ENCODE data around the gene VPREB3. TPM values are rescaled to one million over a fixed set of nuclear protein-coding genes. Genes with fewer than 3 reads are reported as not detected.
A peak's percentile ranks its signal among the peaks of the same experiment; 100 is the strongest.

Gene VPREB3
- polyA plus RNA-seq, 1 donor (not counting 4 experiments of a cell fraction or from before 2014, with no cell fraction given): not detected

- H2AFZ ChIP-seq (ENCODE audit: control insufficient read depth, low read length): no peak overlapping the region
- TF ChIP-seq, protein P1, sequence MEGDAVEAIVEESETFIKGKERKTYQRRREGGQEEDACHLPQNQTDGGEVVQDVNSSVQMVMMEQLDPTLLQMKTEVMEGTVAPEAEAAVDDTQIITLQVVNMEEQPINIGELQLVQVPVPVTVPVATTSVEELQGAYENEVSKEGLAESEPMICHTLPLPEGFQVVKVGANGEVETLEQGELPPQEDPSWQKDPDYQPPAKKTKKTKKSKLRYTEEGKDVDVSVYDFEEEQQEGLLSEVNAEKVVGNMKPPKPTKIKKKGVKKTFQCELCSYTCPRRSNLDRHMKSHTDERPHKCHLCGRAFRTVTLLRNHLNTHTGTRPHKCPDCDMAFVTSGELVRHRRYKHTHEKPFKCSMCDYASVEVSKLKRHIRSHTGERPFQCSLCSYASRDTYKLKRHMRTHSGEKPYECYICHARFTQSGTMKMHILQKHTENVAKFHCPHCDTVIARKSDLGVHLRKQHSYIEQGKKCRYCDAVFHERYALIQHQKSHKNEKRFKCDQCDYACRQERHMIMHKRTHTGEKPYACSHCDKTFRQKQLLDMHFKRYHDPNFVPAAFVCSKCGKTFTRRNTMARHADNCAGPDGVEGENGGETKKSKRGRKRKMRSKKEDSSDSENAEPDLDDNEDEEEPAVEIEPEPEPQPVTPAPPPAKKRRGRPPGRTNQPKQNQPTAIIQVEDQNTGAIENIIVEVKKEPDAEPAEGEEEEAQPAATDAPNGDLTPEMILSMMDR (optimal IDR thresholded peaks at IDR 0.05 in 1 of 3, IDR thresholded peaks at IDR 0.05 in 1 of 3, conservative IDR thresholded peaks at IDR 0.05 in 1 of 3; ENCODE audit: extremely low read depth in 1 of 3, insufficient read depth in 2 of 3, low read length in 3 of 3): no peak
- no peak for TF ChIP-seq EZH2 (IDR thresholded peaks at IDR 0.05; ENCODE audit: low read length)
- H3K79me2 ChIP-seq (ENCODE audit: control insufficient read depth, insufficient read depth, low read length): no peaks in the 10 kb centered on the region
- no peak overlapping the region for H3K4me3 ChIP-seq (ENCODE audit: control insufficient read depth in 2 of 3, extremely low read depth in 1 of 3, insufficient read depth in 2 of 3, low read depth in 1 of 3, low read length in 3 of 3)
- no peaks in the 10 kb centered on the region for H3K9me1 ChIP-seq (ENCODE audit: control insufficient read depth, extremely low read depth, insufficient read depth, low read length)
- H3K9me3 ChIP-seq (ENCODE audit: control insufficient read depth, low read depth, low read length): no peaks in the 10 kb centered on the region
- no peaks in the 10 kb centered on the region for H3K36me3 ChIP-seq (ENCODE audit: control insufficient read depth in 2 of 2, extremely low read depth in 1 of 2, insufficient read depth in 2 of 2, low read length in 2 of 2)
- peaks cover 22% of the 10 kb centered on the region for H3K4me1 ChIP-seq (ENCODE audit: control insufficient read depth, extremely low read depth, insufficient read depth, low read length)
- FAIRE-seq (no peak), DNase-seq (ENCODE audit: low read depth, low spot score) (no peak)
- H3K4me2 ChIP-seq (ENCODE audit: control insufficient read depth, extremely low read depth, insufficient read depth, low read depth, low read length): peak overlapping the region; percentile 37
- dilution Hi-C loops (cut with MboI; ENCODE audit: extremely low pct_ligation_motif_present, low sequenced_read_pairs): no loop called here
- no peak overlapping the region for H3K9ac ChIP-seq (ENCODE audit: control insufficient read depth, extremely low read depth, insufficient read depth, low read length)
- H3K27ac ChIP-seq (ENCODE audit: control insufficient read depth, insufficient read depth, low read length): no peak overlapping the region
- H3K27me3 ChIP-seq (ENCODE audit: control insufficient read depth, extremely low read depth, insufficient read depth, low read length): no peaks in the 10 kb centered on the region
- no peaks in the 10 kb centered on the region for H4K20me1 ChIP-seq (ENCODE audit: control insufficient read depth, extremely low read depth, insufficient read depth, low read length)
Measured at GRCh38 chr22:23782252-23782651, 28.0 kb upstream of the VPREB3 start.

GRCh38 chr22:23781511-23782183 lies 27.4 kb upstream of the VPREB3 start:
- Histone ChIP-seq H3K4me1 (ENCODE audit: control insufficient read depth, extremely low read depth, insufficient read depth, low read length) (peaks cover 21% of the 10 kb centered on the region), H3K27ac (ENCODE audit: control insufficient read depth, insufficient read depth, low read length) (peak overlapping the region; percentile 6), H3K4me3 (ENCODE audit: control insufficient read depth in 2 of 3, extremely low read depth in 1 of 3, insufficient read depth in 2 of 3, low read depth in 1 of 3, low read length in 3 of 3) (peak overlapping the region in 1 of 3 experiments; percentile 5), H3K27me3 (ENCODE audit: control insufficient read depth, extremely low read depth, insufficient read depth, low read length) (no peaks in the 10 kb centered on the region), H3K9ac (ENCODE audit: control insufficient read depth, extremely low read depth, insufficient read depth, low read length) (no peak overlapping the region), H3K9me1 (ENCODE audit: control insufficient read depth, extremely low read depth, insufficient read depth, low read length) (no peaks in the 10 kb centered on the region), H3K79me2 (ENCODE audit: control insufficient read depth, insufficient read depth, low read length) (no peaks in the 10 kb centered on the region), H3K9me3 (ENCODE audit: control insufficient read depth, low read depth, low read length) (no peaks in the 10 kb centered on the region), H3K4me2 (ENCODE audit: control insufficient read depth, extremely low read depth, insufficient read depth, low read depth, low read length) (peak overlapping the region; percentile 37), H4K20me1 (ENCODE audit: control insufficient read depth, extremely low read depth, insufficient read depth, low read length) (no peaks in the 10 kb centered on the region), H3K36me3 (ENCODE audit: control insufficient read depth in 2 of 2, extremely low read depth in 1 of 2, insufficient read depth in 2 of 2, low read length in 2 of 2) (no peaks in the 10 kb centered on the region), H2AFZ (ENCODE audit: control insufficient read depth, low read length) (peak overlapping the region; percentile 87)
- TF ChIP-seq, protein P1 (optimal IDR thresholded peaks at IDR 0.05 in 1 of 3, IDR thresholded peaks at IDR 0.05 in 1 of 3, conservative IDR thresholded peaks at IDR 0.05 in 1 of 3; ENCODE audit: extremely low read depth in 1 of 3, insufficient read depth in 2 of 3, low read length in 3 of 3): no peak
- no peak for TF ChIP-seq EZH2 (IDR thresholded peaks at IDR 0.05; ENCODE audit: low read length)
- DNase-seq (ENCODE audit: low read depth, low spot score): peak; percentile 70
- dilution Hi-C loops (cut with MboI; ENCODE audit: extremely low pct_ligation_motif_present, low sequenced_read_pairs): no loop called here
- peak; percentile 90 for FAIRE-seq
